ENCODE measurements around the gene CYGB.

The CYGB gene

GRCh38 chr17:76491271-76492122, 46.0 kb downstream of the CYGB start:
- Histone ChIP-seq H3K4me3 (replicated peaks; ENCODE audit: low read depth, low read length) (no peak overlapping the region), H3K36me3 (ENCODE audit: control insufficient read depth, insufficient read depth, low read length) (peaks cover 4% of the 10 kb centered on the region), H3K27me3 (replicated peaks; ENCODE audit: control insufficient read depth, insufficient read depth, low read length) (no peaks in the 10 kb centered on the region)
- no peak for TF ChIP-seq CTCF (IDR thresholded peaks at IDR 0.05; ENCODE audit: insufficient read depth, low read length, poor library complexity, severe bottlenecking)
- no peak for DNase-seq (ENCODE audit: extremely low read depth, insufficient read length)

GRCh38 chr17:76490112-76490710, 47.3 kb downstream of the CYGB start:
- Histone ChIP-seq H3K27me3 (replicated peaks; ENCODE audit: control insufficient read depth, insufficient read depth, low read length) (no peaks in the 10 kb centered on the region), H3K36me3 (ENCODE audit: control insufficient read depth, insufficient read depth, low read length) (peaks cover 4% of the 10 kb centered on the region), H3K4me3 (replicated peaks; ENCODE audit: low read depth, low read length) (no peak overlapping the region)
- no peak for DNase-seq (ENCODE audit: extremely low read depth, insufficient read length)
- no peak for TF ChIP-seq CTCF (IDR thresholded peaks at IDR 0.05; ENCODE audit: insufficient read depth, low read length, poor library complexity, severe bottlenecking)

- Histone ChIP-seq H3K36me3 (ENCODE audit: control insufficient read depth, insufficient read depth, low read length) (peaks cover 4% of the 10 kb centered on the region), H3K4me3 (replicated peaks; ENCODE audit: low read depth, low read length) (no peak overlapping the region), H3K27me3 (replicated peaks; ENCODE audit: control insufficient read depth, insufficient read depth, low read length) (no peaks in the 10 kb centered on the region)
- no peak for TF ChIP-seq CTCF (IDR thresholded peaks at IDR 0.05; ENCODE audit: insufficient read depth, low read length, poor library complexity, severe bottlenecking)
- no peak for DNase-seq (ENCODE audit: extremely low read depth, insufficient read length)
Measured at GRCh38 chr17:76487451-76488192, 49.9 kb downstream of the CYGB start.

- H3K27me3 ChIP-seq (replicated peaks; ENCODE audit: control insufficient read depth, insufficient read depth, low read length): no peaks in the 10 kb centered on the region
- DNase-seq (ENCODE audit: extremely low read depth, insufficient read length): no peak
- H3K4me3 ChIP-seq (replicated peaks; ENCODE audit: low read depth, low read length): no peak overlapping the region
- peaks cover 4% of the 10 kb centered on the region for H3K36me3 ChIP-seq (ENCODE audit: control insufficient read depth, insufficient read depth, low read length)
- TF ChIP-seq CTCF (IDR thresholded peaks at IDR 0.05; ENCODE audit: insufficient read depth, low read length, poor library complexity, severe bottlenecking): no peak
Measured at GRCh38 chr17:76485569-76485968, 51.9 kb downstream of the CYGB start.

GRCh38 chr17:76484228-76484725, 53.2 kb downstream of the CYGB start:
- TF ChIP-seq CTCF (IDR thresholded peaks at IDR 0.05; ENCODE audit: insufficient read depth, low read length, poor library complexity, severe bottlenecking): no peak
- no peak overlapping the region for H3K4me3 ChIP-seq (replicated peaks; ENCODE audit: low read depth, low read length)

More at GRCh38 chr17:76484228-76484725, 53.2 kb downstream of the CYGB start:
- Histone ChIP-seq H3K36me3 (ENCODE audit: control insufficient read depth, insufficient read depth, low read length) (peaks cover 9% of the 10 kb centered on the region), H3K27me3 (replicated peaks; ENCODE audit: control insufficient read depth, insufficient read depth, low read length) (no peaks in the 10 kb centered on the region)
- no peak for DNase-seq (ENCODE audit: extremely low read depth, insufficient read length)

Measured in GM06990 (cell line).